Myocyte (in vitro differentiated cells): ENCODE results near the gene C2CD4C. TPM values are rescaled to one million over a fixed set of nuclear protein-coding genes. Genes with fewer than 3 reads are reported as not detected.
A peak's percentile ranks its signal among the peaks of the same experiment; 100 is the strongest.
"Not testable (repeated sequence)": the region's sequence is repeated elsewhere in the genome, so short reads cannot be mapped to it uniquely, and the experiment has no call there.

Experiments used
- DNase-seq: peaks from one replicate; pipeline ENCODE4 v3.0.0-alpha.2; 2012; ENCODE audit warnings: low read depth
- total RNA-seq: library from RNA; depleted of rRNA; stranded (reverse); fragments of >200 nt; gene quantifications from 2 replicates; pipeline ENCODE4 v1.2.3, GENCODE V29; 2014

C2CD4C gene
- total RNA-seq, 1 donor from 2014 or later = 0.11 TPM

DNA sequence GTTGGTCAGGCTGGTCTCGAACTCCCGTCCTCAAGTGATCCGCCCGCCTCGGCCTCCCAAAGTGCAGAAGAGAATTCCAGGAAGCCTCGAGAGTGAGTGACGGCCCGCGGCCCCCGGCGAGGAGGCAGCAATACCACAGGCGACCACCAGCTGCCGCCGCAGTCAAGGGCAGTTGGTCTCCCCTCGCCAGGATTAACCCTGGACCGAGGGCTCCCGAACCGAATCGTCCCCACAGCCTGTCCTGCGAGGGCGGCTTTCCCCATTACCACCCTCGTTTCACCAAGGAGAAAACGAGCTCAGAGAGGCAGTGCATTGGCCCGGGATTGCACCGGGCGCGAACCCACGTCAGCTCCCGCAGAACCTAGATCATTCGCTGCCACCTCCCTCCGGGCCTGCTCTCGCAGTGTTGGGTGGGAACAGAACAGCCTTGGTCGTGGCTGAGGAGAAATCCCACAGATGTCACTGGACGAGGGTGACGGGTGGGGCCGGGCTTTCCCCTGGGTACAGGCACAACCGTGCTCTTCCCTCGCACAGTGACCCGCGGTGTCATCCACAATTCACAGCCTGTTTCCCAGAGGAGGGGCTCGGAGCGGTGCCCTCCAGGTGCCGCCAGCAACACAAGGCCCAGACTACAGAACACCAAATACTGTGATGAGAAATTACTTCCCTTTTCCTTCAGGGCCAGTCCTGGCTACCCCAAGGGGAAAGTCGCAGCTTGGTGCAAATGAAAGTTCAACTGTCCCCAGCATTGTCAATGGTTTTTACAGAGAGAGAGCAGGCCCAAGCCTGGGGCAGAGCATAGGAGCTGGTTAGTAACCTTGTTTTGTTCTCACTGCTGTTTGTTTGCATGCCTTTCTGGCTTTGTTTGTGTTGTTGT is 24.8 kb downstream of the C2CD4C start:
- peak; percentile 9 for DNase-seq

DNA sequence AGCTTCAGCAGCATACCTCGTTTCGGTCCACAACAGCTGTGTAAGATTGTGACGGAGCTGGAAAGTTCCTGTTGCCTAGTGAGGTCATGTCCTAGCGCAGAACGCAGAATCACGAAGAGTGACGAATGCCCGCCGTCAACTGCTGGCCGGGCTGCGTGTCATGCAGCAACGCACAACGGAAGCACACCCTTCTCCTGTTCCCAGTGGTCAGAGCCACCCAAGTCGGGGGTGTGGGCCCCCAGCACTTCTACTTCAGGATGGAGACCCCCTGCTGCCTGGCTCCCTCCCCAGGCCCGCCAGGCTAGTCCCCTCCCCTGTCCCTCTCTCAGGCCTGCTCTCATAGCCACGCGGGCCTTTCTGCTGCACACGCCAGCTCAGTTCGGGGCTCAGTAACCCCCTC is 25.9 kb downstream of the C2CD4C start:
- no peak for DNase-seq

DNA sequence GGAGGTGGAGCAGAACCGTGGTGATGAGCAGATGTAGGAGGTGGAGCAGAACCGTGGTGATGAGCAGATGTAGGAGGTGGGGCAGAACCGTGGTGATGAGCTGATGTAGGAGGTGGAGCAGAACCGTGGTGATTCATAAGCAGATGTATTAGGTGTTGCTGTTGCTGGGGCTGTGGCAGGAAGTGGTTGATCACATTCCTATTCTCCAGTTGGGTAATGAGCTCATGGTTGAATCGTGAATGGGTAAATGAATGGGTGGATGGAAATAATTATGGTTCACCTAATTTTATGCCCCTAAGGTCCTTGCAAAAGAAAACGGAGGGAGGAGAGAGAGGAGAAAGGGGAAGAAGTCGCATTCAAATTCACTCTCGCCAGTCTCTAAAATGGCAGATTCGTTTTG is 26.4 kb downstream of the C2CD4C start:
- DNase-seq = peak; percentile 43

DNA sequence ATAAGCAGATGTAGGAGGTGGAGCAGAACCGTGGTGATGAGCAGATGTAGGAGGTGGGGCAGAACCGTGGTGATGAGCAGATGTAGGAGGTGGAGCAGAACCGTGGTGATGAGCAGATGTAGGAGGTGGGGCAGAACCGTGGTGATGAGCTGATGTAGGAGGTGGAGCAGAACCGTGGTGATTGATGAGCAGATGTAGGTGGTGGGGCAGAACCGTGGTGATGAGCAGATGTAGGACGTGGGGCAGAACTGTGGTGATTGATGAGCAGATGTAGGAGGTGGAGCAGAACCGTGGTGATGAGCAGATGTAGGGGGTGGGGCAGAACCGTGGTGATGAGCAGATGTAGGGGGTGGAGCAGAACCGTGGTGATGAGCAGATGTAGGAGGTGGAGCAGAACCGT is 27.0 kb downstream of the C2CD4C start:
- DNase-seq = not testable (repeated sequence)

DNA sequence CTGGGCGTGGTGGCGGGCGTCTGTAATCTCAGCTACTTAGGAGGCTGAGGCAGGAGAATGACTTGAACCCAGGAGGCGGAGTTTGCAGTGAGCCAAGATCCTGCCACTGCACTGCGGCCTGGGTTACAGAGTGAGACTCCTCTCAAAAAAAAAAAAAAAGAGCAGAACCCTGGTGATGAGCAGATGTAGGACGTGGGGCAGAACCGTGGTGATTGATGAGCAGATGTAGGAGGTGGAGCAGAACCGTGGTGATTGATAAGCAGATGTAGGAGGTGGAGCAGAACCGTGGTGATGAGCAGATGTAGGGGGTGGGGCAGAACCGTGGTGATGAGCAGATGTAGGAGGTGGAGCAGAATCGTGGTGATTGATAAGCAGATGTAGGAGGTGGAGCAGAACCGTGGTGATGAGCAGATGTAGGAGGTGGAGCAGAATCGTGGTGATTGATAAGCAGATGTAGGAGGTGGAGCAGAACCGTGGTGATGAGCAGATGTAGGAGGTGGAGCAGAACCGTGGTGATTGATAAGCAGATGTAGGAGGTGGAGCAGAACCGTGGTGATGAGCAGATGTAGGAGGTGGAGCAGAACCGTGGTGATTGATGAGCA is 28.2 kb downstream of the C2CD4C start:
- DNase-seq = not testable (repeated sequence)

DNA sequence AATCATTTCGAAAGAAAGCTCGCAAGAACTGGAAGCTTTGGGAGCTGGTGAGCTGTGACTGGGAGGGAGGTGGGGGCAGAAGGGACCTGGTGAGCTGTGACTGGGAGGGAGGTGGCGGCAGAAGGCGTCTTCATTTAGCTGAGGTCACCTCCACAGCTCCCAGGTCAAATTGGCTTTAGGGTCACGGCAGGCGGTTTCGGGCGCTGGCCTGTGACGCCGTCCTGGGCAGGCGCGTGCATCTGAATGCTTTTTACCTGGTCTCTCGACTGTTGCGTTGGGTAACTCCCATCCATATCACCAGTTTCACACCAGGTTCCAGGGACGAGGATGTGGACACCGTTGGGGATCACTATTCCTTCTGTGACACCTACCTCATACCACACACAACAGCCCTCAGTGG is 29.2 kb downstream of the C2CD4C start:
- no peak for DNase-seq

DNA sequence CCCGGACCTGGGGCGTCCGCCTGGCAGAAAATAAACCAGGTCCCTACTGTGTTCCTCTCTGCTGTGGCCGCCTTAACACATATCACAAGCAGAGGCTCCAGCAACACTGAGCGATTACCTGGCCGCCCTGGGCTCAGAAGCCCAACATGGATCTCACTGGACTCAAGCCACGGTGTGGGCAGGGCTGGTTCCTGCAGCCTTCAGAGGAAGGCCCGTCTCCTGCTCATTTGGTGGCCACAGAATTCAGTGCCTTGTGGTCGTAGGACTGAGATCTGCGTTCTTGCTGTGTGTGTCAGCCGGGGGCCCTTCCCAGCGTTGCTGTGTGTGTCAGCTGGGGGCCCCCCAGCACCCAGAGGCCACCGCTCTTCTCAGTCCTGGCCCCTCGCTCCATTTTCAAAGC is 30.2 kb downstream of the C2CD4C start:
- no peak for DNase-seq

DNA sequence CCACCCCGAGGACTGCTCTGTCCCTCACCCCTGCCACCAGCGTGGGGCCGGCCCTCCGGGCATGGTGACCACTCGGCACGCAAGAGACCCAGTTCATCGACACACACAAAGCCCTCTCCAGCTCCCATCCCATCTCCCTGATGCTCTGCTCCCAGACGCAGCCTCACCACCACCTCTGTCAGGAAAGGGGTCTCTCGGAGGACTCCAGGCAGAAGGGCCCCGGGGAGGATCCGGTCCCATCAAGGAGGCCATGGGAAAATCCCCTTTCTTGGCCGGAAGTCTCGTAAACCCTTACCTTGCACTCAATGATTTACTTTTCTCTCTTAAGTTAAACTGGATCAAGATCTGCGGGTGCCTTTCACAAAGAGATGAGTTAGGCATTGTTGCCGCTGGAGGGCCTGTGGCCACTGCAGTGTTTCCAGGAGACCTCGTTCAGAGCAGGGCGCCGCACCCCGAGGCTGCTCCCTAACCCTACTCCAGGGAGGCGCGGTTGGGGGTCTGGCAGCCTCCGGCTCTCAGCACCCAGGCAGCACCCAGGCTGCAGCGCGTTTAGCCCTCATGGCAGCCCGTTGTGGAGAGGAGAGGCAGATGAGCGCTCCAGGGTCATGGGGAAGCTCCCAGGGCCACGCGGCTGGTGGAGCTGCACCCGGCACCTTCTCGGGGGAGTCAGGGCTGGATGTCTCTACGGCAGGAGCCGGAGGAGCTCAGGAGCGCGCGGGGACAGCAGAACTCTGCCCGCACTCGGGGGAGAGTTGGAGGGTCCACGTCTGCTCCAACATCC is 31.0 kb downstream of the C2CD4C start:
- DNase-seq = no peak

DNA sequence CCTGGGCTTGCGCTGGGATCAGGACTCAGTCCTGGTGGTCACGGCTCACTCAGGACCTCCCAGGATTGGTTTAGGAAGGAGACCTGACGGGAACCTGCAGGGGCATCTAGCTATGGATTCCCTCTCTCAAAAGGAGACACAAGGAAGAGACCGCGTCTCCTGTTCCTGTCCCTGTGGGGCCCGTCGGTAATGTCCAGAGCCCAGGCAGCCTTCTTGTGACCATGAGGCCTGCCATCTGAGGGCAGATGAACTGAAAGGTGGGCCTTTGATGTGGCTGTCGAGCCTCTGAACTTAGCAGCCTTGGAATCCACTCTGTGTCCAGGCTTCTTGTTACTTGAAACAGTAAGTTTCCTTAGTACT is 32.9 kb downstream of the C2CD4C start:
- DNase-seq = no peak

DNA sequence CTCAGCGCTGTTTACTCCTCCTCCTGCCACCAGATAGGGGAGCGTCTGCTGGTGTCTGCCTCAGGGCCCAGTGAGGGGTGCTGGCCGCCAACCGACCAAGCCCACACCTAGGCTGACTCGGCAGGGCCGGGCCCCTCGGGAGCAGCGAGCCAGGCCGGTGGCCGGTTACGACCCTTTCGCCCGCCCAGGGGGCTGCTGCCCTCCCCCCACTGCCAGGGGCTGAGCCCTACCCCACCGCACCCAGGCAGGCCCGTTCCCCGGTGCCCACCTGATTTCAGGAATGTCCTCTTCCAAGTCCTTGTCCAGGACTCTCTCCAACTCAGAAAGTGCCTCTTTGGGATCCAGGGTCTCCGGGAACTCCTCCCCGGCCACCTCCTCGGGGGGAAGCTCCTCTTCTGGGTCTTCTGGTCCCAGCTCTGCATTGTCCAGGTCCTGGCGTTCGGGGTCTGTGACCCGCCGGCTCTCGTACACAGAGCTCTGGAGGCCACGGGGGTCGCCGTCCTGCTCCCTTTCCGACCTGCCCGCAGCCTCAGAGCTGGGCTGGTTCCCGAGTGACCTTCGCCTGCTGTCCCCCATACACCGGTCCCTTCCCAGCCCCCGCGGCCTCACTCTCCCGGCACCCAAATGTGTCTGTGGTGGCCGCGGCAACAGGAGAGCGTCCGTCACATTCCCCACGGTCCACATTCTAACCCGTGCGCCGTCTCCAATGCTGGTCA is 33.4 kb downstream of the C2CD4C start:
- no peak for DNase-seq

DNA sequence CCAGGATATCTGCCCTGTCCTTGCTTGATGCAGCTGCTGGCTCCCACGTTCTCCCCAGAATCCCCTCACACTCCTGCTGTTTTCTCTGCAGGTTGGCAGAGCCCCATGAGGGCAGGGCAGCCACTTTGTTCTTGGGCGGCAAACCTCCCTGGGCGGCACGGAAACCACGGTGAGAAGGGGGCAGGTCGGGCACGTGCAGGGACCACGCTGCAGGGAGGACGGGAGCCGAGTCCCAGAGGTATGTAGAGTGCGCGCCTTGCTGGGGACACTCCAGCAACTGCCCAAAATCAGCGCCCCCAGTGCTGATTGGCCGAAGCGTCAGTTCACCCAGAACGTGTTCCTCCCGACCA is 34.1 kb downstream of the C2CD4C start:
- DNase-seq = no peak

DNA sequence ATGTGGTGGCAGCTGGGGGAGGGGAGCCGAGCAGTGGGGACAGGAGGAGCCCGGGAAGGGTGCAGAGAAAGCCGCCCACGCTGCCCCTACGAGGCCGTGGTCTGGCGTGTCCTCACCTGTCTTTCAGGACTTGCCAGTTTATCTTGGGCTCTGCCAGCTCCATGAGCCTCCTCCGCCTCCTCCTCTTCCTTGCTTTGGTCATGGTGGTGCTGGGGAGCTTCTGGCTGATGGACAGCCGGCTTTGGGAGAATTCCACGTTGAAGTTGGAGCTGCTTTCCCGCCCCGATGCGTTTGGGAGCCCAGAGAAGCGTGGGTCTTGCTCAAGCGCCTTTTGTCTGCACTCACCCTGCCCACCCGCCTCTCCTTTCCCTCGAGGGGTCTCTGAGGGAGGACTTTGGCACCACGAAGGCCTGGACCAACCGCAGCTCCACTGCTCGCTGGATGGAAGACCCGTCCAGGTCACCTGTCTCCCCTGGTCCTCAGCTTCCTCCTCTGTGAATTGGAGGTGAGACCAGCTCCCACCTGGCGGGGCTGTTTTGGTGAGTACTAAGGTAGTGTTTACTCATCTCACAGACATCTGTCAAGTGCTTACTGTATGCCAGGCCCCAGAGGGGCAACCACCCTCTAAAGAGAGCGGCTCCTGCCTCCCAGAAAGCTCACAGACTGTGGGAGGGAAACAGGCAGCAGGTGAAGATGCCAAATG is 34.6 kb downstream of the C2CD4C start:
- no peak for DNase-seq

DNA sequence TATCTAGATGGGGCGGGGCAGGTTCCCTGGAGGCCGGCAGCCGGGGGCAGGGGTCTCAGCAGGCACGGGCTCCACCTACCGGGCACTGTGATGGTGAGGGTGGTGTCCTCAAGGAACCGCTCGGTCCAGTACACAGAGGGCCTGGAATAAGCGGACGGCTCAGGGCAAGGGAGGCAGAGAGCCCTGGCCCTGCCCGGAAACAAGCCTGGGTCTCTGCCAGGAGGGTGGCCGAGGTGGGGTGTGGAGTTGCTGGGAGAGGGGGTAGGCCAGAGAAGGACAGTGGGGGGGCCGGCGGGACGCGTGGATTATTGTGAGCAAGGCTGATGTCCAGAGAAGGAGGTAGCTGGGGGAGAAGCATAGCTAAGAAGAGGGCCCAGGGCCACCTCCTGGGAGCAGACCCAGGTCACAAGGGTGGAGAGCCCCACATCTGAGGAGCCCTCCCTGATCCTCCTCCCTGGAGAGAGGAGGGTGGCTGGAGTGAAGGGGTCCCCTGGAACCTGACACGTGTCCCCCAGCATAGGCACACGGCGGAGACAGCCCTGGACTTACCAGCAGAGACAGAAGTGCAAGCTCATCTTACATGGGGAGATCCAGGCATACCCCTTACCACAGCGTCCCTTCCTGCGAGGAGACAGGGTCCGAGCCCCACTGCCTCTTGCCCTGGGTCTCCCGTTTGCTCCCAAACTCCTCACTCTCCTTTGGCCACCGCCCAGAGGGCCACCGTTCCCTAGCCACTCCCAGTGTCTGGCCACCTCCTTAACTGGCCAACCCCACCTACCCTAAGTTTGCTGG is 35.4 kb downstream of the C2CD4C start:
- no peak for DNase-seq

DNA sequence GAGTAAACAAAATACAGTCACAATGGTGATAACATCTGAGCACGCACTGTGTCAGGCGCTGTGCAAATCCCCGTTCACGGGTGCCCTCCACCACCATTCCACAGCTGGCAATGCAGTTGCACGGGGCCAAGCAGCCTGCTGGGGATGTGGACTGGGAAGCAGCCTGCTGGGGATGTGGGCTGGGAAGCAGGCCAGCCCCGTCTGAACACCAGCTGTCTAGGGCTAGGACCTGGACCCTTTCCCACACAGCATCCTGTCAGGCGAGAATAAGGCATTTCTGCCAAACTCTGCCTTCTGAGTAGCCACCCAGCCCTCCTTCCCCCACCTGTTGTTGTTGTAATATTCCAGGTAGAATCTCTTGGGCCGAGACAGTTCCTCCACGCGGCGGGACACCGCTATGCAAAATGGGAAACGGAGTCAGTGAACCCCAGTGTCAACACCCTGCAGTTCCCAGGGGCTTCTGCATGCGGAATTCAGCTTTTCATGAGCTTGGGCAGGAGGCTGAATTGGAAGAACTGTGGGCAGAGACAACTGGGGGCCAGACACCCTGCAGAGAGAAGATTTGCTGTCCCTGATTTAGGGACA is 36.5 kb downstream of the C2CD4C start:
- DNase-seq = peak; percentile 91

DNA sequence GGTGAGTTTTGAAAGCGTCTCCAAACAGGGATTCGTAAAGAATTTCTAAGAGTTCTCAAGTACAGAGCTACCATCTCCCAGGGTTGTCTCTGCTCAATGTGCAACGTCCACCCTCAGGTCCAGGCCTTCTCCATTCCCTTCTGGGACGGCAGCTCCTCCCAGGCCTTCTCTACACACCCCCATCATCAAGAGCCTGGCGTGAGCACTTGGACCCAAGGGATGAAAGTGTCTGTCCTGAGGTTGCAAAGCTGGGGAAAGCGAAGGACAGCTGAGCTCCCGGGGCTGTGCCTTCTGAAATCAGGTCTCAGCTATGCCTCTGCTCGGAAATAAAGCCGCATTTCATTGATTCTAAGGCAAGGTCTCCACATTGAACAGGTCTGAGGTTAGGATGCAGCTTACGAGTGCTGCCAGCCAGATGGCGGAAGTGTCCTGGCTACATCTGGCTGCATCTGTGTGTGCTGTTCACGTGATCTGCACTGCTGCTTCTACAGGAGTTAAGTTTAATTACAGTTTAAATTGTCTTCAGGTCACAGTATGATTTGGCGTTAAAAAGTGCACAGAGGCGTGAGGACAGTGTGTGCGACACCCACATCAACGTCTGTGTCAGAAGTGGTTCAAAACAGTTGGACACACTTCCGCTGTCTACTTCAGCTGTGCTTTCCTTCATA is 37.3 kb downstream of the C2CD4C start:
- DNase-seq = no peak

DNA sequence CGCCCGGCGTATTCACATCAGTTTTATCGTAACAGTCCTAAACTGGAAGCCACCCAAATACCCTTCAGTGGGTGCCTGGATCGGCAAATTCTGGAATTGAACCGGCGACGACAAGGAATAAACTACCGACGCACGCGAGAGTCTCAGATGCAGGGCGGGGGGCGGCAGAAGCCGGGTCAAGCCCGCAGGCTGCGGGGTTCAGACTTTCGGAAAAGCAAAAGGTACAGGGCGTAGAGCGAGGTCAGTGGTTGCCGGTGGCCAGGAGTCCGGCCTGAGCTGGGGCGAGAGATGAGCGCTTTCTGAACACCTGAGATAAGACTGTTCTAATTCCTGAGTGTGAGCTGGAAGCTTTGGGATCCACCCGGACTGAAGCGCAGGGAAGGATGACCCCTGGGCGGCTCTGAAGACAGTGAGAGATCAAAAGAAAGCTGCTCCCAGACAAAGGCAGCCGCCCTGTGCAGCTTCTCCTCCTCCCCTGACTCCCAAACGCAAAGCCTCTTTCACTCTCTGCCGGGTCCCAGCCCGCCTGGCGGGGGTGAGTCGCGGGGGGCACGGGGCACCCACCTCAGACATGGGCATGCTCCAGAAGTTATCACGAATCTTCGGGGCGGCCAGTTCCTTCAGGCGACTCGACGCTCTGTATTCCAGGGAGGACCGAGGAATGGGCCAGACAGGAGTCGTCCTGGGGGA is 38.2 kb downstream of the C2CD4C start:
- DNase-seq = no peak

DNA sequence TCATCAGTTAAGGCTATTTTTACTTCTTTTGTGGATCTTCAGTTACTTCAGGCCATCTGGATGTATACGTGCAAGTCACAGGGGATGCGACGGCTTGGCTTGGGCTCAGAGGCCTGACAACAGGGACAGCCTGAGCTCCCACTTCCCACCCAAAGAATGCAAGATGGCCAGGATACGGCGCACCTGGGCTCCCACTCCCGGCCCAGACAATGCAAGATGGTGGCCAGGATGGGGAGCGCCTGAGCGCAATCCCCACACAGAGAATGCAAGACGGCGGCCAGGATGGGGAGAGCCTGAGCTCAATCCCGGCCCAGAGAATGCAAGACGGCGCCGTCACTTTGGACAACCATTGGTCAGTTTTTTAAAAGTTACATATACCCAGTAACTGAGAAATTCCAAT is 39.1 kb downstream of the C2CD4C start:
- no peak for DNase-seq

DNA sequence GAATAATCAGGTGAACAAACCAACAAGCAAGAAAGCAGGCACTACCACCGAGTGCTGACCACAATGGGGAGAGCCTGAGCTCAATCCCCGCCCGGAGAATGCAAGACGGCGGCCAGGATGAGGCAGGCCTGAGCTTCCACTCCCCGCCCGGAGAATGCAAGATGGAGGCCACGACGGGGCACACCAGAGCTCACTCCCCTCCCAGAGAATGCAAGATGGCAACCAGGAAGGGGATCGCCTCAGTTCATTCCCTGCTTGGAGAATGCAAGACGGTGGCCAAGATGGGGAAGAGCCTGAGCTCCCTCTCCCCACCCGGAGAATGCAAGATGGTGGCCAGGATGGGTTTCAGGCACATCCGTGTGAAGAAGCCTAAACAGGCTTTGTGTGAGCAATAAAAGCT is 39.7 kb downstream of the C2CD4C start:
- no peak for DNase-seq

DNA sequence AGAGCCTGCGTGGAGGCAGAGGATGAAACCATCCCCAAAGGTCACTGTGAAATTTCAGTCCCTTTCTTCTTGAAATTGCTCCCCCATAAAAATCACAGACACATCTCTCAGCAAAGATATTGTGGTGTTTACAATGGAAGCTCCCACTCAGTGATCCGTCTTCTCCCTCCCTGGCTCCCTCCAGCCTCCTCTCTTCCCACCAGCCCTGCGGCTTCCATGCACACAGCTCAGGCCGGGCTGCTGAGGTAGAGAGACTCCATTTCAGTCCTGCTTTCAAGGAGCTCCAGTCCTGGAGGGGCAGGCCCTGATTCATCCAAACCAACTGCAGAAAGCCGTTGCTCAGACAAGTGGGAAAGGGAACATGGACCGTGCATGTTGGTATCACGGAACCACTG is 40.3 kb downstream of the C2CD4C start:
- DNase-seq = no peak
